ENCODE results near the gene R3HDM1. TPM values are rescaled to one million over a fixed set of nuclear protein-coding genes. Genes with fewer than 3 reads are reported as not detected.
A peak's percentile ranks its signal among the peaks of the same experiment; 100 is the strongest.

Gene R3HDM1
- total RNA-seq, 1 donor from 2014 or later = 63.0 TPM

DNA sequence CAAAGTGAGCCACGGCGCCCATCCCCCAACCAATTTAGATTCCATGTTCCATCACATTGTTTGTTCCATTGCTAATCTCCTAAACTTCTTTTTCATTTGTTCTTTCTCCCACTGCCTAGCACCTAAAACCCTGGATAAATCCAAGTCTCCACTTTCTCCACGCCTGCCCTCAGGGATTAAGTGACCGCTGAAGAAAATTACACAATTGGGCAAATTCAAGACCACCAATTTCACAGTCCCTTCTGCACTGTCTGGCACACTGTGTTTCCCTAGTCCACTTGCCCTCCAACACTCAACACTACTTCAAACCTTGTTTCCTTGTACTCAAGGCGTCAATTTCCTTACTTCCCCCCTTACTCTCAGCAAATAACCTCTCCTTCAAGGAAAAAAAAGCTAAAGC lies 205.3 kb downstream of the R3HDM1 start:
- no peak for DNase-seq (ENCODE audit: low read depth, low spot score)
- H3K36me3 Mint-ChIP-seq (ENCODE audit: low read depth) = no peaks in the 10 kb centered on the region
- H3K4me1 Mint-ChIP-seq = peaks cover 4% of the 10 kb centered on the region
- TF ChIP-seq, protein P1, sequence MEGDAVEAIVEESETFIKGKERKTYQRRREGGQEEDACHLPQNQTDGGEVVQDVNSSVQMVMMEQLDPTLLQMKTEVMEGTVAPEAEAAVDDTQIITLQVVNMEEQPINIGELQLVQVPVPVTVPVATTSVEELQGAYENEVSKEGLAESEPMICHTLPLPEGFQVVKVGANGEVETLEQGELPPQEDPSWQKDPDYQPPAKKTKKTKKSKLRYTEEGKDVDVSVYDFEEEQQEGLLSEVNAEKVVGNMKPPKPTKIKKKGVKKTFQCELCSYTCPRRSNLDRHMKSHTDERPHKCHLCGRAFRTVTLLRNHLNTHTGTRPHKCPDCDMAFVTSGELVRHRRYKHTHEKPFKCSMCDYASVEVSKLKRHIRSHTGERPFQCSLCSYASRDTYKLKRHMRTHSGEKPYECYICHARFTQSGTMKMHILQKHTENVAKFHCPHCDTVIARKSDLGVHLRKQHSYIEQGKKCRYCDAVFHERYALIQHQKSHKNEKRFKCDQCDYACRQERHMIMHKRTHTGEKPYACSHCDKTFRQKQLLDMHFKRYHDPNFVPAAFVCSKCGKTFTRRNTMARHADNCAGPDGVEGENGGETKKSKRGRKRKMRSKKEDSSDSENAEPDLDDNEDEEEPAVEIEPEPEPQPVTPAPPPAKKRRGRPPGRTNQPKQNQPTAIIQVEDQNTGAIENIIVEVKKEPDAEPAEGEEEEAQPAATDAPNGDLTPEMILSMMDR (conservative IDR thresholded peaks at IDR 0.05) = no peak
- no peak overlapping the region for H3K27ac Mint-ChIP-seq (ENCODE audit: unreplicated experiment)
- H3K27me3 Mint-ChIP-seq (ENCODE audit: low read depth) = no peaks in the 10 kb centered on the region
- H3K9me3 Mint-ChIP-seq = peaks cover 3% of the 10 kb centered on the region
- H3K4me3 Mint-ChIP-seq = no peak overlapping the region

DNA sequence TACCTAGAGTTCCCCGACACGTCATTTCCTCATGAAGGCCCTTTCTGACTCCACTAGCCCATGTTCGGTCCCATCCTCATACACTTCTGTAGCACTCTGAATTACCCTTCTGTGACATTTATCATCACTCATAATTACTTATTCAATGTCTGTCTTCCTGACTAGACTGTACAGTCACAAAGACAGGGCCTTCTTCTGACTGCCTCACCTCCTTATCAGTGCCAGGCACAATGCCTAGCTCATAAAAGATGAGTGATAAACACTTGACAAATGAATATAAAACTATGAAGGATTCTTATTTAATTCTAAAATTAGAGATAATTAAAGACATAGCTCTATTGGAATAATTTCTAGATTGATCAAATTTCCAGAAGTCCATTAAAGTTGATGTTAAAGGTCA lies 208.9 kb downstream of the R3HDM1 start:
- H3K4me3 Mint-ChIP-seq = no peak overlapping the region
- TF ChIP-seq, protein P1 (conservative IDR thresholded peaks at IDR 0.05) = no peak
- H3K27me3 Mint-ChIP-seq (ENCODE audit: low read depth) = no peaks in the 10 kb centered on the region

DNA sequence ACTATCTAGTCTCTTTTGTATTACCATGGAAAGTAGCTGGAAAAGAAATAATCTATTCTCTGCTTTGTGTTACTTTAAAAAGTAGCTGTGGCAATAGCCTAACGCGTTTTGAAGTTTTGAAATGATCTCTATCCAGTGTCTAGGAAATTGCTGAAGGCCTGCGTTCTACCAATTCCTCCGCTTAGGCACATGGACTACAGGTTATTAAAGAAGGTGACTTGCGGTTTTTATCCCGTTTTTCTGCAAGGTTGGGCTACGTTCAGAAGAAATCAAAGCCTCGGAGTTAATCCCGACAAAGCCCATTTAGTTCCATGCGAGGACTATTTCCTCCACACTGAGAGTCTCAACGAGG lies 209.7 kb downstream of the R3HDM1 start:
- Mint-ChIP-seq H3K36me3 (ENCODE audit: low read depth) (peaks cover under 1% of the 10 kb centered on the region), H3K4me1 (peaks cover 27% of the 10 kb centered on the region), H3K27ac (ENCODE audit: unreplicated experiment) (no peak overlapping the region), H3K27me3 (ENCODE audit: low read depth) (no peaks in the 10 kb centered on the region), H3K9me3 (peaks cover 3% of the 10 kb centered on the region), H3K4me3 (peak overlapping the region; percentile 96)
- no peak for DNase-seq (ENCODE audit: low read depth, low spot score)
- TF ChIP-seq, protein P1 (conservative IDR thresholded peaks at IDR 0.05) = no peak

More for the DNA sequence above, 208.9 kb downstream of the R3HDM1 start:
- DNase-seq (ENCODE audit: low read depth, low spot score) = no peak
- Mint-ChIP-seq H3K27ac (ENCODE audit: unreplicated experiment) (no peak overlapping the region), H3K4me1 (peaks cover 25% of the 10 kb centered on the region), H3K36me3 (ENCODE audit: low read depth) (no peaks in the 10 kb centered on the region), H3K9me3 (peaks cover 3% of the 10 kb centered on the region)

DNA sequence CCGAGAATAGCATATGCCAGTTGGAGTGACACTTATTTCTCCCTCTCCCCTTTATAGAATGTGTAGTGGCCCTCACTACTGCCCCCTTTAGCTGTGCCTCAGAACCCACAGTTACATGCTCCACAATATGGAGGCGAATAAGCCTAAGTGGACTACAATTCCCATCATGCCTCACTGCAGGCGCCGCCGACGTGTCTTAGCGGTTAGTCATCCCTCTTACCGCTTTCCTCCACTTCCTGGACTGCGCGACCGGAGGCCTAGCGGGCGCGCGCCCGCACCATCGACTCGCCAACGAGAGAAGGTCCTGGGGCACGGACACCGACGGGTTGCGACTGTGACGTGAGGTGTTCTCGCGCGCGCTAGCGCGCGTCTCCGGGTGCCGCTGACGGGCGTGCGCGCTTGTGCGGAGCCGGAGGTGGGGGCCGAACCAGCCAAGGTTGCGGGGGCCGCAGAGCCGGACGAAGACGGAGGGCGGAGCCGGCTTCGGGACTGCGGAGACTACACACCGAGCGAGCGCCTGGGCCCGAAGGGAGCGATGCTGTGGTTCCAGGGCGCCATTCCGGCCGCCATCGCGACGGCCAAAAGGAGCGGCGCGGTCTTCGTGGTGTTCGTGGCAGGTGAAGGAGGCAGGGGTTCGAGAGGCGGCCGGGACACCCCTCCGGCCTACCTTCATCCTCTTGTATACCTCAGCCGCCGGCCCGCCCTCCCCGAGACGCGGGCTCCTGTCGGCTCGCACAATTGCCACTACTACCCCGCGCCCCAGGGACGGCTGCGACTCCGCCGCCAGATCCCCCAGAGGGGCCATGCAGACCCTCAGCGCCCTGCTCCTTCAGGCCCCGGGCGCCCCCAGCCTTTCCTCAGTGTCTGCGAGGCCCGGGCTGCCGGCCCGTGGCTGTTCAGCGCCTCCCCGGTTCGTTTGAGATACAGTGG lies 210.4 kb downstream of the R3HDM1 start, which contains the start of gene UBXN4:
Gene UBXN4 (plus strand): TSS at position 461 of the 930 bp plus-strand sequence. CDS start 75 bp downstream, at position 536.
- TF ChIP-seq, protein P1 (conservative IDR thresholded peaks at IDR 0.05) = peak; percentile 70
- H3K27me3 Mint-ChIP-seq (ENCODE audit: low read depth) = no peaks in the 10 kb centered on the region
- H3K36me3 Mint-ChIP-seq (ENCODE audit: low read depth) = peaks cover 3% of the 10 kb centered on the region
- peak within 1 kb of the TSS; percentile 96 for H3K4me3 Mint-ChIP-seq
- H3K27ac Mint-ChIP-seq (ENCODE audit: unreplicated experiment) = peak within 1 kb of the TSS; percentile 100
- peaks cover 3% of the 10 kb centered on the region for H3K9me3 Mint-ChIP-seq
- DNase-seq (ENCODE audit: low read depth, low spot score) = peak; percentile 85
- H3K4me1 Mint-ChIP-seq = peaks cover 27% of the 10 kb centered on the region

DNA sequence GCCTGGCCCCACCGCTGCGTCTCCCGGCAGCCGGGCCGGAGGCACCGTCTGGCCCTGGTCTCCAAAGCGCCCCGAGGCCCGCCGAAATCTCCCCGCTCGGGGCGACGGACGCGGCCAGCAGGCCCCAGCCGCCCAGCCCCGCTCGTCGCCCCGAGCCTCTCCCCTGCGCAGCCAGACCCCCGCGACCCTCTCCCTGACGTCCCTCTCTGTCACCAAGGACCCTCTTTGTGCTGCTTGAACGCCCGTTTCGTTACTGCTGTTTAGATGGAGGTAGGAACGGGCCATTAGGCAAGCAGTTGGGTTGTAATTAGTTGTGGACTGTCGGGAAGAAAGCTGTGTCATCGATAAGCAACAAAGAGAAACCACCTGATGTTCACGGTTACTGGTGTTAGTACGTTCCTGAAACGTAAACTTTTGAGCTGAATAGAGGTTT lies 211.1 kb downstream of the R3HDM1 start:
- peak; percentile 43 for DNase-seq (ENCODE audit: low read depth, low spot score)
- Mint-ChIP-seq H3K4me3 (peak overlapping the region; percentile 96), H3K9me3 (peaks cover 3% of the 10 kb centered on the region), H3K27ac (ENCODE audit: unreplicated experiment) (peak overlapping the region; percentile 100), H3K27me3 (ENCODE audit: low read depth) (no peaks in the 10 kb centered on the region), H3K36me3 (ENCODE audit: low read depth) (peaks cover 3% of the 10 kb centered on the region), H3K4me1 (peaks cover 27% of the 10 kb centered on the region)
- TF ChIP-seq, protein P1 (conservative IDR thresholded peaks at IDR 0.05) = no peak

Measured in neural crest cell (in vitro differentiated cells).